GM21529 (cell line): ENCODE measurements around the gene OR10H5.
"Not testable (repeated sequence)": the region's sequence is repeated elsewhere in the genome, so short reads cannot be mapped to it uniquely, and the experiment has no call there.

Experiments used
- ATAC-seq: cut with Tn5 transposase; IDR thresholded peaks from one replicate; pipeline ENCODE4 v1.9.1; 2021; ENCODE audit not compliant: unreplicated experiment

OR10H5 gene

DNA sequence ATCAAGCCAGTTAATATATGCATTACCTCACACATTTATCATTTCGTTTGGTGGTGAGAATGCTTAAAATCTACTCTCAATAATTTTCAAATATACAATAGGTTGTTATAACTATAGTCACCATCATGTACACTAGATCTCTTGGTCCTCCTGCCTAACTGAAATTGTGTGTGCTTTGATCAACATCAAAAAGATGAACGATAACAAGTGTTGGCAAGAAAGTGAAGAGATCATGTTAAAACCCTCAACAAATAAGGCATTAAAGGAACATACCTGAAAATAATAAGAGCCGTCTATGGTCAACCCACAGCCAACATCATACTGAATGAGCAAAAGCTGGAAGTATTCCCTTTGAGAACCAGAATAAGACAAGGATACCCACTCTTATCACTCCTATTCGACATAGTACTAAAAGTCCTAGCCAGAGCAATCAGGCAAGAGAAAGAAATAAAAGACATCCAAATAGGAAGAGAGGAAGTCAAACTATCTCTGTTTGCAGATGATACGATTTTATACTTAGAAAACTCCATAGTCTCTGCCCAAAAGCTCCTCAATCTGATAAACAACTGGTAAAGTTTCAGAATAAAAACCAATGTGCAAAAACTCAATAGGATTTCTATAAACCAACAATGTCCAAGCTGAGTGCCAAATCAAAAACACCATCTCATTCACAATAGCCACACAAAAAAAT, 55.9 kb downstream of the OR10H5 start:
- ATAC-seq, result no peak

DNA sequence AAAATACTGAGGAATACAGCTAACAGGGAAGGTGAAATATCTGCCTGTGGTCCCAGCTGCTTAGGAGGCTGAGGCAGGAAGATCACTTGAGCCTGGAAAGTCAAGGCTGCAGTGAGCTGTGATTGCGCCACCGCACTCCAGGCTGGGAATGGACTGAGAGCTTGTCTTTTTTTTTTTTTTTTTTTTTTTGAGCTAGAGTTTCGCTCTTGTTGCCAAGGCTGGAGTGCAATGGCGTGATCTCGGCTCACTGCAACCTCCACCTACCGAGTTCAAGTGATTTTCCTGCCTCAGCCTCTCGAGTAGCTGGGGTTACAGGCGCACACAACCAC, 56.4 kb downstream of the OR10H5 start:
- ATAC-seq, result not testable (repeated sequence)

DNA sequence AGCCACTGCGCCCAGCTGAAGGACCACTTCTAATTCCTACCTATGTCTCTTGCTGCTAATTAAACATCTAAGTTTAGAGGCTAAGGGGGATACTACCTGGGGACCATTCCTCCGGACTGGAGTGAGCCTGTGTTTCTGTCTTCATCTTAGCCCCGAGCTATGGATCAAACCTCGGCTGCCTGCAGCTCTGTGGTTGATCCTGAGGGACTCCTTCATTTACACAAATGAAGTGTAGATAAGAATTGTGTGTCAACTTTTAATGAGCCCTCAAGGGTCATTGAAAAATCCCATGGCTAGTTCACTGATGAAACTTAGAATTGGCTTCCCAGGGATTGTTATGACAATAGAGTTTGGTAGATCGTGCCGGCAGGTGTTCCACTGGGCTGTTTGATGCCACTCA, 59.5 kb downstream of the OR10H5 start:
- no peak for ATAC-seq

DNA sequence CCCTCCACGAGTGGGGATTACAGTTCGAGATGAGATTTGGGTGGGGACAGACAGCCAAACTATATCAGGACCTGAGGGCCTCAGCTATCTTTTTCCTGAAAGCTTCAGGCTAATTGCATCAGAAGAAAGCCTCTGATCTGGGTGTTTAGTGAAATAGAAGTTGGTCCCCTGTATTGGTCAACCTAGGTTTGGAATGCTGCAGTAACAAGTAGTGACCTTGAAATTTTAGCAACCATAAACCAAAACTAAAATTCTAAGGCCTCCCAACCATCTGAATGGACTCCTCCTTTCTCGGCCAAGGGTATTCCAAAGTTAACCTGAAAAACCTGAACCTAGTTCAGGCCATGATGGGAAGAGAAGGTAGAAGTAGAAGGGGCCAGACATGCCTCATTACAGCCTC, 62.9 kb downstream of the OR10H5 start:
- no peak for ATAC-seq
